Activated T-cell treated with anti-CD3 and anti-CD28 coated beads for 1 hour (primary cell): ENCODE data around the gene MYOC.
A peak's percentile ranks its signal among the peaks of the same experiment; 100 is the strongest.
"Not testable (repeated sequence)": the region's sequence is repeated elsewhere in the genome, so short reads cannot be mapped to it uniquely, and the experiment has no call there.

Source experiments
- DNase-seq: peaks from one replicate; pipeline ENCODE4 v3.0.0-alpha.2; 2020; ENCODE audit warnings: low read depth

Gene MYOC

DNA sequence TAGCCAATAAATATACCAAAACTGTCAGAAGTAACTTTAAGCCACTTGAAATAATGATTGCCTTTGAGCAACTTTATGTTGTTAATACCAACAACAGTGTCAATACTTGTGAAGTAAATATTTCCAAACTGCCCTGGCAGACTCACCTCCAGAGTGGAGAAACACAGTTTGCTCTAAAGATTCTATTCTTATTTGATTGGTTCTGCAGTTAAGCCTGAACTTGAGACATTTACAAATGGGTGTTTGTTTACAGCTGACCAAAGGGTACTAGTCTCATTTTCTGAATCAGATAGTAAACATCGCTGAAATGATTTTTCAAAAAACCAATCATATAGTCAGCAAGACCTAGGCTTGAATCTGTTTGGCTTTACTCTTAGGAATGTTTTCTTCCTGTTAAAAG, 1.3 kb upstream of the MYOC start:
- DNase-seq: no peak

DNA sequence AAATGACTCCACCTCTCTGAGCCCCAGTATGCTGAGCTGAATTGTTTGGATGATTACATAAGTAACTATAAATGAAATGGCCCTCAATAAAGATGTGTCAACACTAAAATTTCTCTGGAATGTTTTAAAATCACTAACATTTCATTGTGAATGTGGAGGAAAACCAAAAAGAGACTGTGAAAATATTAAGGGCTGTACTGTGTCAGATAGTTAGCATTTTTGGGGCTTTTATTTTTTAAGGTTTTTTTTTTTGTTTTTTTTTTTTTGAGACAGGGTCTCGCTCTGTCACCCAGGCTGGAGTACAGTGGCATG, 6.3 kb downstream of the MYOC start:
- no peak for DNase-seq

- DNase-seq: no peak
Observed at GRCh38 chr1:171645553-171646248, 6.8 kb downstream of the MYOC start.

- DNase-seq: peak; percentile 37
Observed at GRCh38 chr1:171644805-171645483, 7.5 kb downstream of the MYOC start.

- DNase-seq: no peak
Observed at GRCh38 chr1:171643156-171643555, 9.3 kb downstream of the MYOC start.

DNA sequence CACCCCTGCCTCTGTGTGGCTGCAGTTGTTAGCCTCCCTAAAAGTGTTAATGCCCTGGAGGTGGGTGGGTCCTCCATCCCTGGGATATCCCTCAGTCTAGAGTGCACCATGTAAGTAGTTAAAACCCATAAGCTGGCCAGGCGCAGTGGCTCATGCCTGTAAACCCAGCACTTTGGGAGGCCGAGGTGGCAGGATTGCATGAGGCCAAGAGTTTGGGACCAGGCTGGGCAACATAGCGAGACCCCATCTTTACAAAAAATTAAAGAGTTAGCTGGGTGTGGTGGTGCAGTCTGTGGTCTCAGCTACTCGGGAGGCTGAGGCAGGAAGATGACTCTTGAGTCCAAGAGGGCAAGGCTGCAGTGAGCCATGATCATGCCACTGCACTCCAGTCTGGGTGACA, 10.3 kb downstream of the MYOC start:
- DNase-seq: no peak

- DNase-seq: no peak
Observed at GRCh38 chr1:171641076-171641864, 11.2 kb downstream of the MYOC start.

- DNase-seq: no peak
Observed at GRCh38 chr1:171640225-171640624, 12.3 kb downstream of the MYOC start.

- no peak for DNase-seq
Observed at GRCh38 chr1:171637928-171638576, 14.4 kb downstream of the MYOC start.

GRCh38 chr1:171636141-171636540, 16.3 kb downstream of the MYOC start:
- no peak for DNase-seq

GRCh38 chr1:171635661-171636060, 16.8 kb downstream of the MYOC start:
- DNase-seq: no peak

DNA sequence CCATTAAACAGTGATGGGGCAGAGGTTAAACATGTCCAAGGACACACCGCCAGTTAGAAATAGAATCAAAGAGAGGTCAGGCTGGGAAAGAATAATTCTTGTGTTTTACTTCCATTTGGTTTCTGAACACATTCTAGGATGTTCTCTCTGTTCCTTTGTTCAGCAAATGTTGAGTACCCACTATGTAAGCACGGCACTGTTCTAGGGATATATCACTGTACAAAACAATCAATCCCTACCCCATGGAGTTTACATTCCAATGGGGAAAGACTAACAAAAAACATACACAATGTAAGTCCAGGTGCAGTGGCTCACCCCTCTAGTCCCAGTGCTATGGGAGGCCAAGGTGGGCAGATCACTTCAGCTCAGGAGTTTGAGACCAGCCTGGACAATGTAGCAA, 24.3 kb downstream of the MYOC start:
- DNase-seq: no peak

DNA sequence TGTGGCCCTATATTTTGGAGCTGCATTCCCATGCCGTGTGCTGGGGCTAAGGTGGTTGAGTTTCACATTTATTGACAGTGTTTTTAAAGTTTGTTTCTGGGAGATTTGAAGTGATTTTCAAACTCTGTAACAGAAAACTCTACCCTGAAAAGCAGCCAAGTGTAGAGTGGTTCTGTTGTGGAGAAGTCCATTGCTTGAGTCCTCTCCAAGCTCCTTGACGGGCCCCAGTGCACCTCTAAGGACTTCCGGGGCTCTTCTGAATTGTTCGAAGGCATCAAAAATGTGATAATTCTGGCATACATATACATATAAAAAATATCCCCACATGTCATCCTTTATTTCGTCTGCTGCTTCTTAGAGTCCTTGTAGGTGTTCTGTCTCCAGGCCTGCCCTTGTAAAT, 25.5 kb downstream of the MYOC start:
- no peak for DNase-seq

DNA sequence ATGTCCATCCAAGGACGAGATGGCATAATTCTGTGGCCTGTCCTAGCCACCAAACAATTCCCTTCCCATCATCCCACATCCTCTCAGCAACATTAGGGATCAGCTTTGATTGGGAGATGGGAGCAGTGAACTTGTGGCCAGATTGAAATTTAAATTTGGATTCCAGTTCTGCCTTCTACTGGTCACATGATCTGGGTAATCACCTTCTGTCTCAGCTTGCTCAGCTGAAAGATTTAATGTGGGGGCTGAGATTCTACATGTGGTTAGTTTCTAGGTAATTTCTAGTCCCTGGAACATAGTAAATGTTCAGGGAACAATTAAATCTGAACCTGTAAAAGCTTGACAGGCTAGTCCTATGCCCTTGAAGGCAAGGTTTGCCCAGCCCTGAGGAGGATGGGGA, 27.3 kb downstream of the MYOC start:
- no peak for DNase-seq

DNA sequence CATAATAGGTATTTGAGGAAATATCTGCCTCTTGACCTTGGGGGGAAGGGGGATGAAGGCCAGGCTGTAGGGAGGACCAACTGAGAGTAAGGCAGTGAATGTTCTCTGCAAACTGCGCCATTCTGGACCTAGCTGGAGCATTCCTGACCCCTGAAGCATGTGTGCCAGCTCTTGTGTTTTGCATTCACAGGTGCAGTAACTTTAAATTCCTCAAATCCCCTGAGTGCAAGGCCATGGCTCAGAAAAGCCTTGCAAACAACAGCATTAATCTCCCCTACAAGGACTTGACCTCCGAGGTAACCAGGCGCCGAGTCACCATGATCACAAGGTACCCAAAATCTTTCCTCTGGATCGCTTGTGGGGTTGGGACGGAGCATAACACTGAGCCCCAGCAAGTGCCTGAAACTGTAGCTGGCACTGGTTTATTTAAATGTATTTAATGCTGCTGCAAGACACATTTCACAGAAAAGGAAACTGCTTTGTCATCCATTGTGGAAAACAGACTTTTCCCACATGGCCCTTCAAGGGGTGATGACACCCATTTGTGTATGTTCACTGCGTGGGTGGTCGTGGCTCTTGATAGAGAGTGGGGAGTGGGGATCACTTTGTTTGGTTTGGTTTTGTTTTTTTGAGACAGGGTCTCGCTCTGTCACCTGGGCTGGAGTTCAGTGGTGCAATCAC, 28.7 kb downstream of the MYOC start:
- no peak for DNase-seq

- DNase-seq: no peak
Observed at GRCh38 chr1:171622152-171622462, 30.4 kb downstream of the MYOC start, which contains the start of gene MYOCOS. Gene MYOCOS, plus strand, starts transcription at chr1:171622243. Its CDS starts 1,641 bp downstream, at chr1:171623884.

DNA sequence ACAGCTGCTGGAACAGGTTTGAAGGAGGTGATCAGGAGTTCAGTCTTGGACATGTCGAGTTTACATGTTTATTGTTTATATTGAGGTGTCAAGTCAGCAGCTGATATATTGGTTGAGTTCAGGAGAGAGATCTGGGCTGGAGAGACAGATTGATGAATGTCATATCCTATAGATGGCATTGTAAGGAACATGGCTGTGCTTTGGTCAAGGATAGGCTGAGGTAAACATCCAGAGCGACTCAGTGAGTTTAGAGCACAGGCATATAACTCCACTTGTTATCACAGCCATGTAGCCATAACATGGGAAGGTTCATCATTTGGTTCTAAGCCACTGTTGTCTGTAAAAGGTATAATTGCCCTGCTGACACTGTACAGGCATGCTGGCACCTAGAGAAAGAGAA, 35.9 kb downstream of the MYOC start:
- DNase-seq: no peak

- not testable (repeated sequence) for DNase-seq
Observed at GRCh38 chr1:171615122-171615906, 37.2 kb downstream of the MYOC start.

- no peak for DNase-seq
Observed at GRCh38 chr1:171613282-171613681, 39.2 kb downstream of the MYOC start.

DNA sequence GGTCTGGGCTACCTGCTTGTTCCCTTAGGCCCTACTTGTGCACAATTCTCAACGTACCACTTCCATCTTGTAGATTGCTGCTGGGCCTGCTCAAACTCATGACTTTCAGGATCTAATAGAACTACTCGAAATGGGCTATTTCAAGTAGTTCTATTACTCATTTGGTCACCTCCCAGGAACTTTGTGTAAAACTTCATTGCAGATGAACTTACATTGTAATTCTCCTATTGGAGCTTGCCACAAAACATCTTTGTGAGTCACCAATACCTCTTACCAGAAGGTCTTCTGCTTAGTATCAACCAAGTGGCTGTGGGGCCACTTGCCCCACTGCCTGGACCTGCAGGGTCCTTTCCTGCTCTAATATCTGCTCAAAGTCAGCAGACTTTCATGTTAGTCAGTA, 41.2 kb downstream of the MYOC start:
- no peak for DNase-seq

- no peak for DNase-seq
Observed at GRCh38 chr1:171610385-171610784, 42.1 kb downstream of the MYOC start.
